GM18867 (cell line): Measurements from ENCODE around the gene PGAP6.
"Not testable (repeated sequence)": the region's sequence is repeated elsewhere in the genome, so short reads cannot be mapped to it uniquely, and the experiment has no call there.

Experiments
- ATAC-seq: cut with Tn5 transposase; IDR thresholded peaks from one replicate; pipeline ENCODE4 v1.9.1; 2021; ENCODE audit warnings: mild to moderate bottlenecking, moderate library complexity; ENCODE audit not compliant: unreplicated experiment

PGAP6 gene

DNA sequence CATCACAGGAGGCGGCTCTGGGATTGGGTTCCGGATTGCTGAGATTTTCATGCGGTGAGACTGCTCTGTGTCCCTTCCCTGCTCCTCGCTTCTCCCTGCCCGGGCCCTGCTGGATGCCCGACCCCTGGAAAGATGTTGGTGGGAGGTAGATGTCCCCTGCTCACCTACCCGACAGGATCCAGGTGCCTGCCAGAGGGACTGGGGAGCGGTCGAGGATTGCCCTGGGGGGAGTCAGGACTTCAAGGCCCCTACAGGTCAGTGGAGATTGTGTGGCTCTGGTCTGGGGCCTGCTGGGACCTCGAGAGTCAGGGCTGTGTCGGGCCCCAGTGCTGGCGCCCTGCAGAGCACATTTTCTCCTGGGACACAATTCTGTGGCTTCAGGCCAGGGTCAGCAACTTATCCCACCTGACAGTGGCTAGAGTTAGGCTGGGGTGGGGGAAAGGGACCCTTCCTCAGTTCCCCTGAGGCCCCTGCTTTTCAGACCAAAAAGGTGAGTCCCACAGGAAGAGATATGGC is 23.3 kb upstream of the PGAP6 start:
- ATAC-seq, result no peak

DNA sequence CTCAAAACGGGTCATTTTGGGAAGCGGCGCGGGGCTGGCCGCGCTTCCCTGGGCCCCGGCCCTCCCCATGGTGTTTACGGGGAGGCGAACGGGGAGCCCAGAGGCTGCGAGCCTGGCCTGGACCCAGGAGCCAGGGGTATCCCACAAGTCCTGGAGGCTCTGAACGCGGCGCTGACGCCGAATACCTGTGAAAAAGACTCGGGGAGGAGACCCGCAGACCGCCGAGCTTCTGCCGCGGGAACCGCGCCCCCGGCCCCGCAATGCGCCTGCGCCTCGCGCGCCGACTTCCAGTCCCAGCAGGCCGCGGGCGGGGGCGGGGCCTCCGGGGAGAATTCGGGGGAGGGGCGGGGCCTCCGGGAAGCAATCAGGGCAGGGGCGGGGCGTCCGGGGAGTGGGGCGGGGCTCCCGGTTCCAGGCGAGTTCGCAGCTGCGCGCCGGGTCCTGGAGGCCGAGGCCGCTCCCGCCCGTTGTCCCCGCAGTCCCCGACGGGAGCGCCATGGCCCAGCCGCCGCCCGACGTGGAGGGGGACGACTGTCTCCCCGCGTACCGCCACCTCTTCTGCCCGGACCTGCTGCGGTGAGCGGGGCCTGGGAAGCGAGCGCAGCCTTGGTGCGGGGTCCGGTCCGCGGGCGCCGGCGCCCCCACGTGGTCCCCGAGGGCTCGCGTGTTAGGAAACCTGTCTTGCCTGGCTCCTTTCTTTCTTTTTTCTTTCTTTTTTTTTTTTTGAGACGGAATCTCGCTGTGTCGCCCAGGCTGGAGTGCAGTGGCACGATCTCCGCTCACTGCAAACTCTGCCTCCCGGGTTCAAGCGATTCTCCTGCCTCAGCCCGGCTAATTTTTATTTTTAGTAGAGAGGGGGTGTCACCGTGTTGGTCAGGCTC is 19.9 kb upstream of the PGAP6 start, which contains the start of gene DECR2:
DECR2 (plus strand) TSS at position 418 of the 881 bp plus-strand sequence; CDS start at position 497, 79 bp downstream.
- peak; percentile 49 for ATAC-seq

DNA sequence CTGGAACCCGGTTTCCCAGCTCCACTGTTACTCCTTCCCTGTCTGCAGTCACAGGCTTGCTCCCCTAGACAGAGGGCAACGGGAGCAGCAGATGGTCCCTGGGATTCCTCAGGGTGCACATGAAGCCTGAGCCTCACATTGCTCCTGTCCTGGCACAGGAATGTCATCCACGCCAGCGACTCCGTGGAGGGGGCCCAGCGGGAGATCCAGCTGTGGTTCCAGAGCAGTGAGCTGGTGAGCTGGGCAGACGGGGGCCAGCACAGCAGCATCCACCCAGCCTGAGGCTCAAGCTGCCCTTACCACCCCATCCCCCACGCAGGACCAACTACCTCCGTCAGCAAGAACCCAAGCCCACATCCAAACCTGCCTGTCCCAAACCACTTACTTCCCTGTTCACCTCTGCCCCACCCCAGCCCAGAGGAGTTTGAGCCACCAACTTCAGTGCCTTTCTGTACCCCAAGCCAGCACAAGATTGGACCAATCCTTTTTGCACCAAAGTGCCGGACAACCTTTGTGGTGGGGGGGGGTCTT is 18.3 kb upstream of the PGAP6 start:
- ATAC-seq, result no peak

DNA sequence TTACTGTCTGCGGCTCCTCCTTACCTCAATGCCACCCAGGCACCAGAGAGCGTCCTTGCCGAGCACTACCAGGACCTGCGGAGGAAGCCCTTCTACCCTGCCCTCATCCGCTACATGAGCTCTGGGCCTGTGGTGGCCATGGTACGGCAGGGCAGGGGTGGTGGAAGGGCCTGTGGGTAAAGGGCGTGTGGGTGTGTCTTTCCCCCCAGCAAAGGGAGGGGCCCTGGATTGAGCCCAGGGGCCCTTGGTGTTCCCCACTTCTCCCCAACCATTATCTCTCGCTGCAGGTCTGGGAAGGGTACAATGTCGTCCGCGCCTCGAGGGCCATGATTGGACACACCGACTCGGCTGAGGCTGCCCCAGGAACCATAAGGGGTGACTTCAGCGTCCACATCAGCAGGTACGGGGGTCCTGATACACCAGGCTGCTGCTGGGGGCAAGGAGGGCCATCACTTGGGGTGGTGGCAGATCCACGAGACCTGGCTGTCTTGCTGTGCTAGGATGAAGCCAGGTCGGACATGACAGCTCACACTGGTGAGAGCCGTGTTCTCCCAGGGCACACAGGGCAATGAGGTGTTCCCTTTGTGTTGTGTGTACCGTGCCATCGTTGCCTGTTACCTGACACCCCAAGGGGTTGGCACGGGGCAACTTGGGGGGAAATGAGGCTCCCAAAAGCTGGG is 17.7 kb upstream of the PGAP6 start:
- ATAC-seq, result no peak

DNA sequence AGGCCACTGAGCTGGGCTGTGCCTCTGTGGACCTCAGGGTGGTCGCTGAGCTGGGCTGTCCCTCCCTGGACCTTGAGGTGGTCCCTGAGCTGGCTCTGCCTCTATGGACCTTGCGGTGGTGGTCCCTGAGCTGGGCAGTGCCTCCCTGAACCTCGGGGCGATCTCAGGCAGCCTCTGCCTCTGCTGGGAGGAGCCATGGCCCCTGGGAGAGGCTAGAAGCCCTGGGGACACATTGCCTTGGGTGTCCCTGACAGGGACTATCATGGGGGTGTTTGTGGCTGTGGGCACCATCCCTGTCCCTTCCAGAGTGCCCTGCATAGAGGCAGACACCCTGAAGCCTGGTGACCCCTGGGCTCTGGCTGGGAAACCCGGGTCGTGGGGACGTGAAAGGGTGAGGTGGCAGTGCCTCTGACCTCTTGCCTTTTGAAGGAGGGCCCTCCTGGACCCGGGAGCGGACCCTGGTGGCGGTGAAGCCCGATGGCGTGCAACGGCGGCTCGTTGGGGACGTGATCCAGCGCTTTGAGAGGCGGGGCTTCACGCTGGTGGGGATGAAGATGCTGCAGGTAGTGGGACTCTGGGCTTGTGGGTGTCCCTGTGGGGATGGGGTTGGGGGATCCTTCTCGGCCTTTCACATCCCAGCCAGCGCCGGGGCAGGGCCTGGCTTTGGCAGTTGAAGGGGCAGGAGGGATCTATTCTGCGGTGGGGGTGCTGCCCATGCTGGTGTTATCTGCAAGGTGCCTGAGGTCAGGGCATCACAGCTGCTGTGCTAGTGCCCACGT is 17.0 kb upstream of the PGAP6 start:
- ATAC-seq, result no peak

DNA sequence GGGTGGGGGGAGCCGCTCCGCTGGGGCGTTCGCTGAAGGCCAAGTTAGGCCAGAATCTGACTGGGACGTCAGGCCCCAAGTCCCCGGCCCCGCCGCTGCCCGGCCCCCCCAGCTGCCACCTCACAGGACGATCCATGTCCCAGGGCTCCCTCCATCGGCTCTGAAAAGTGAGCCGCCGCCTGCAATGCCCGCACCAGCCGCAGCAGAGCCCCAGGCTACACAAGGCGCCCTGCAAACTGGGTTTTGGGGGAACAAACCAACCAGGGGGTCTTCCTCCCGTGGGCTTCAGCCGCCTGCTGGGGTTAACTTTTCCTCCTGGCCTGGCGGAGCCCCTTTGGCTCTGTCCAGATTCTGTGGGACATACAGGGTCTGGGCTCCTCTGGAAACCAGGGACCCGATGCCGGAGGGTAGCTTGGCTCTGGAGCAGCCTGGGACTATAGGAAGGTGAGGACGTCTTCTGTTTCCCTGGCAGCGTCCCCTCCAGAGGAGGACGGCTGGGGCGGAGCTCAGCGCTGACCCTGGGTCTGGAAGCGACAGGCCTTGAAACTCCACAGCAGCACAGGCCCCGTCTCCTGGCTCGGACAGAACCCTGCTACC is 16.1 kb upstream of the PGAP6 start:
- ATAC-seq, result no peak

DNA sequence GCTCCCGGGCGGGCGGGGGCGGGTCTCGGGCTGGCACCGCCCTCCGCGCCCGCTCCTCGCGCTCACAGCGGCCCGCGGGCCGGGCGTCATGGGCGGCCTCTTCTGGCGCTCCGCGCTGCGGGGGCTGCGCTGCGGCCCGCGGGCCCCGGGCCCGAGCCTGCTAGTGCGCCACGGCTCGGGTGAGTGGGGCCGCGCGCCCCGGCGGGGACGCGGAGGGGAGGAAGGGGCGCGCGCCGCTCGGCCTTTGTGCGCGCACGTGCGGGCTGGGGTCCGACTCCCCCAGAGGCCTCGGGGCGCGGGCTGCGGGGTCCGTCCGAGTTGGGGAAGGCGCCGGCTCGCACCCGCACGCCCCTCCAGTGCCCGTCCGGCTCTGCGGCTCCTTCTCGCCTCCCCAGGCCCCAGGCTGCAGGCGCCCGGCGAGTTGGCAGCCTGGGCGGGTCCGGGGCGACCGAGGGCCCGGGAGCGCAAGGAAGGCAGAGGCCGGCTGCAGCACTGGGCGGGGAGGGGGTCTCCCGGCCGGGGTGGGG is 15.4 kb upstream of the PGAP6 start, which contains the start of gene NME4:
NME4 (plus strand) TSS at position 65 of the 527 bp plus-strand sequence; CDS start at position 89, 24 bp downstream.
- ATAC-seq, result no peak

DNA sequence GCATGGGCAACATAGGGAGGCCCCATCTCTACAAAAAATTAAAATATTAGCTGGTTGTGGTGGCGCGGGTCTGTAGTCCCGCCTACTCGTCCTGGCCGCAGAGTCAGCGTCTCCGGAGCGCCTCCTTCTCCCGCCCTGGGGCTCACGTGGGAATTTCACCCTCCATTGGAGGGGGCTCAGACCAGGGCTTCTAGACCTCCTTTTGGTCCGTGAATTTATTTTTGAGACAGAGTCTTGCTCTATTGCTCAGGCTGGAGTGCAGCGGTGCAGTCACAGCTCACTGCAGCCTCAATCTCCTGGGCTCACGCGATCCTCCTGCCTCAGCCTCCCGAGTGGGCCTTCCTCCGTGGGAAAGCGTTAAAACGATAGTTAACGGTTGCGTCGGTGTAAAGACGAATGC is 14.8 kb upstream of the PGAP6 start:
- ATAC-seq, result no peak

DNA sequence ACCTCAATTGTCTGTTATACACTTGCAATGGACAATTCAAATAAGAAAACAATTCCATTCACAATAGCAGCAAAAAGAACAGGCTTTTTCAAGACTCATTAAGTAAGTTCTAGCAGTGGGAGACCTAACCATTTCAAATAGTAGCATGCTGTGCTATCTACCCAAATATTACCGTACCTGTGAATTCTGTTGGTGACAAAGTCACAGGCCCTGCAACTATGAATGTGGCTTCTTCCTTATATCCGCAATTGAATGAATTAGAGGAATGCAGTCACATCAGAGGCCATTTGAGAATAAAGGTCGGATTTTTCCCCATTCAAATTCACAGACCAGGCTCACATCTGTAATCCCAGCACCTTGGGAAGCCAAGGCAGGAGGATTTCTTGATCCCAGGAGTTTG is 14.4 kb upstream of the PGAP6 start:
- no peak for ATAC-seq

DNA sequence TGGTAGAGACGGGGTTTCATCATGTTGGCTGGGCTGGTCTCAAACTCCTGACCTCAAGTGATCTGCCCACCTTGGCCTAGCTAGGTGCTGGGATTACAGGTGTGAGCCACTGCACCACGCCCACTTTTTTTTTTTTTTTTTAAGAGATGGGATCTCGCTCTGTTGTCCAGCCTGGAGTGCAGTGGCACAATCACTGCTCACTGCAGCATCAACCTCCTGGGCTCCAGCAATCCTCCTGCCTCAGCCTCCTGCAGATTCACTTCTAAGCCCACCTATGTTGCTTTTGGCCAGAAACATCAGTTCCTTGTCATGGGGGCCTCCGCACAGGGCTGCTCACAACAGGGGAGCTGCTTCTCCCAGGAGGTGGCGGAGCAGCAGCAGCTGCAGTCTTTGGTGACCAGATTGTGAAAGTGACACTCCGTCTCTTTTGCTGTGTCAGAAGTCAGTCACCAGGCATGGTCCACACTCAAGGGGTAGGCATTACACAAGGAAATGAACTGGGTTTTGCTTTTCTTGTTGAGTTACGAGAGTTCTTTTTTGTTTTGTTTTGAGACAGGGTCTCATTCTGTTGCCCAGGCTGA is 10.8 kb upstream of the PGAP6 start:
- ATAC-seq, result no peak

DNA sequence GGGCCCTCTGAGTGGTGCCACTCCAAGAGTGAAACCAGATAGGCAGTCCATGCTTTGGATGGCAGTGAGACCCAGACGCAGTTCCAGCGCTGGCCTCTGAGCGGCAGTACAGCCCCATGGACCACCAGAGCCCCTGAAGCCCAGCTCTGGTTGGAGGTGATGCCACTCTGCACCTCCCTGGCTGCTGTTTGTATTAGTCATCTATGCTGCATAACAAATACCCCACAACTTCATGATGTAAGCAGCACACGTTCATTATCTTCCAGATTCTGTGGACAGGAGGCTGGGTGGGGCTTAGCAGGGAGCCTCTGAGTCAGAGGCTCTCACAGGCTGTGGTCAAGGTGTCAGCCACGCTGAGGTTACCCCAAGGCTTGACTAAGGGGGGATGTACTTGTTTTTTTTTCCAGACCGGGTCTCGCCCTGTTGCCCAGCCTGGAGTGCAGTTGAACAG is 10.1 kb upstream of the PGAP6 start:
- ATAC-seq, result no peak

DNA sequence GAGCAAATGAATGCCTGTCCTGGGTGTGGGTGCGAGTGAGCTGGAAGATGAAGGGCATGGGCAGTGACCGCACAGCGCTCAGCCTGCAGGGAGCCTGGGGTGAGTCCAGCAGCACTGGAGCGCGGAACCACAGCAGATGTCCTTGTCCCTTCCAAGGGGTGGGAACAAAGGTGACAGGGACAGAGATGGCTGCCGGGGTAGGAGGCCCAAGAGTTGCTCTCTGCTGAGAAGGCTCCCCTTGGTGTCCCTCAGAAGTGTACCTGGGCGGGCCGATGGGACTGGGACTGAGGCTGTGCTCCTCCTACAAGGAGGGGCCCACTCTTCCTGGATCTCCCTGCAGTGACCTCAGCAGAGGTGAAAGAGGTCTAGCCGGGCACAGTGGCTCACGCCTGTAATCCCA is 7.6 kb upstream of the PGAP6 start:
- no peak for ATAC-seq

DNA sequence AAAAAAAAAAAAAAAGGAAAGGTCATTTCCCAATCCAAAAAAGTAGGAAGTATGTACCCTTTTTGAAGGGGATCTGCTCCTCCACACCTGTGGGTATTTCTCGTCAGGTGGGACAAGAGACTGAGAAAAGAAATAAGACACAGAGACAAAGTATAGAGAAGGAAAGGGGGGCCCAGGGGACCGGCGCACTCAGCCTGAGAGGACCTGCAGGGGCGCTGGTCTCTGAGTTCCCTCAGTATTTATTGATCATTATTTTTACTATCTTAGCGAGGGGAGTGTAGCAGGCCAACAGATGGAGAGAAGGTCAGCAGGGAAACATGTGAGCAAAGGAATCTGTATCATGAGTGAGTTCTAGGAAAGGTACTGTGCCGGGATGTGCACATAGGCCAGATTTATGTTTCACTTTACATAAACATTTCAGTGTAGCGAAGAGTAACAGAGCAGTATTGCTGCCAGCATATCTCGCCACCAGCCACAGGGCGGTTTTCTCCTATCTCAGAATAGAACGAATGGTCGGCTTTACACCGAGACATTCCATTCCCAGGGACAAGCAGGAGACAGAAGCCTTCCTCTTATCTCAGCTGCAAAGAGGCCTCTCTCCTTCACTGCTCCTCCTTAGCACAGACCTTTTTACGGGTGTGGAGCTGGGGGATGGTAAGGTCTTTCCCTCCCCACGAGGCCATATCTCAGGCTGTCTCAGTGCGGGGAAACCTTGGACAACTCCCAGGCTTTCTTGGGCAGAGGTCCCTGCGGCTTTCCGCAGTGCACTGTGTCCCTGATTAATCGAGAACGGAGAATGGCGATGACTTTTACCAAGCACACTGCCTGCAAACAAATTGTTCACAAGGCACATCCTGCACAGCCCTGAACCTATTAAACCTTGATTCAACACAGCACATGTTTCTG is 6.2 kb upstream of the PGAP6 start:
- ATAC-seq, result not testable (repeated sequence)

DNA sequence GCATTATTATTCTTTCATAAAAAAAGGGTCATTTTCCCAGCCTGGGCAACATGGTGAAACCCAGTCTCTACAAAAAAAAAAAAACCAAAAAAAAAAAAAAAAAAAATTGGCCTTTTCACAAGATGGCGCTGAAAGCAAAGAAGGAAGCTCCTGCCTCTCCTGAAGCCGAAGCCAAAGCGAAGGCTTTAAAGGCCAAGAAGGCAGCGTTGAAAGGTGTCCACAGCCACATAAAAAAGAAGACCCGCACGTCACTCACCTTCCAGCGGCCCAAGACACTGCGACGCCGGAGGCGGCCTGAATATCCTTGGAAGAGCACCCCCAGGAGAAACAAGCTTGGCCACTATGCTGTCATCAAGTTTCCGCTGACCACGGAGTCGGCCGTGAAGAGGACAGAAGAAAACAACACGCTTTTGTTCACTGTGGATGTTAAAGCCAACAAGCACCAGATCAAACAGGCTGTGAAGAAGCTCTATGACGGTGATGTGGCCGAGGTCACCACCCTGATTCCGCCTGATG is 4.9 kb upstream of the PGAP6 start:
- no peak for ATAC-seq

DNA sequence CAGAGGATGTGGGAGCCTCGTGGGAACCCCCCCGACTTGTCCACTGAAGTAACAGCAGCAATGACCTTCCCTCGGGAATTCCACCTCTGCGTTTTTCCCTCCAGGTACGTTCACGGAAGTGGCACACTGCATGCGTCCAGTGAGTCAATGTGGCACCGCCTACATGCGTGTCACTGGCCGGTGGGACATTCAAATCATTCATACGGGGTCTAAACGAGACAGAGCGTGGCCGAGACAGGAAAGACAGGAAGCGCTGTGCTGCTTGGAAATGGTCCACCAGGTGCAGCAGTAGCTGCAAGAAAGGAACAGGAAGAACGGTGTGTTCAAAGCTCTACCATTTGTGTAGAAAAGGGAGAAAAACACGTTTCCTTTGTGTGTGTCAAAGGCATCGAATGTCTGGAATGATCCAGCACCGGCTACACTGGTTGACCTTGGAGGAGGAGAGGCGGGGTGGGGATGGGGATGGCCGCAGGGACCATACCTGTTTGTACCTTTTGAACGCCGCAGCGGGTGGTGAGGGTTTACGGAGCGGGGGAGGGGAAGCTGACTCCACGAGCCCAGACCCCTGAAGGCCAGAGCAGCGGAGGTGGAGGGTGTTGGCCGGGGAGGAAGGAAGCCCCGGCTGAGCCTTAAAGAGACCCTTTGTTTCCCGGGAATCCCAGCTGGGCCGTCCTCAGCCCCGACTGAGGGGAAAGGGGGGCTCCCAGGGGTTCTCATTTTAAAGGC is 1.7 kb upstream of the PGAP6 start:
- no peak for ATAC-seq

DNA sequence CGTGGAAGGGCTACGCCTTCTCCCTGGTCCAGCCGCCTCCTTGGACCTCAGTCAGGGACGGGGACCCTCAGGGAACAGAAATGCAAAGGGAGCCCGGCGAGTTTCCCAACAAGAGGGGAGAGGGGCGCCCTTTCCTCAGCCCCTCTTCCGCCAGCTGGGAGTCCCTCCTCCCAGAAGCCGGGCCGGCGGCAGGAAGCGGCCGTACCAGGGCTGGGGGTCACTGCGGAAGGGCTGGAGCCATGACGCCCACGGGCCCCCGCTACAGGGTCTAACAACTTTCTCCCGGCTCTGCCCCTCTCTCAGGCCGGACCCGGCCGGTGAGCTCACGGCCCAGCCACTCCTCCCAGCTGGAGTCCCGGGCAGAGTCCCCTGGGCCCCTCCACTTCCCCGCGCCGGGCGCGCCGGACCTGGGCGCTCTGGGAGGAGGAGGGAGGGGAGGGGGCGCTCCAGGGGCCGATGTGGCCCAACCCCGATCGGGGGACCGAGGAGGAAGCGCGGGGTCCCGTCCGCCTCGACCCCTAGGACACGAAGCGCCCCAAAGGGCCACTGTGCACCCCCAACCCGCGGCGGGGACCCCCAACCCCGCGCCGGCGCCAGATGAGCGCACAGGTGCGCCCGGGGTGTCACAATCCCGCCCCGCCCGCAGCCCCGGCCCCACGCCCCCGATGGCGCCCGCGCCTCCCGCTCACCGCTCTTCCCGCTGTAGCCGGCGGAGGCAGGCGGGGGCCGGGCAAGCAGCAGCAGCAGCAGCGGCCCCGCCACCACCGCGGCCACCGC is 578 bp downstream of the PGAP6 start:
- ATAC-seq, result peak; percentile 30

DNA sequence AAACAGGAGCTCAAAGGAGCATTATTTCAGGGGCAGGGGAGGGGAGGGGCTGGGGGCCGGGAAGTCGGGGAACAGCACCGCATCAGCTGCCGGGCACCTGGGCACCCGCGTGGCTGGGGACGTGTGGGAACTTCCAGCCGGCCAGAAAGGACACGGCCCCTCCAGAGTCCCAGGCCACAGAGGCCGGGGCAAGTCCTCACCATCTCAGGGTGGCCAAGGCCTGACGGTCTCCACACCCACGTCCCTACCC is 1.1 kb downstream of the PGAP6 start:
- ATAC-seq, result no peak
